Ishikawa (cell line): Measurements from ENCODE around the gene BMPR1A.

ENCODE experiments used
- CEBPB ChIP-seq: IDR thresholded peaks from 2 replicates; pipeline ENCODE4 v1.6.1; 2012
- CREB1 ChIP-seq: IDR thresholded peaks from 2 replicates; pipeline ENCODE4 v1.6.1; 2012; ENCODE audit warnings: low read depth
- EGR1 ChIP-seq: IDR thresholded peaks from 2 replicates; pipeline ENCODE4 v1.6.1; 2012
- EP300 ChIP-seq: IDR thresholded peaks from 2 replicates; pipeline ENCODE4 v1.6.1; 2012; ENCODE audit warnings: borderline replicate concordance
- FOXM1 ChIP-seq: IDR thresholded peaks from 2 replicates; pipeline ENCODE4 v1.6.1; 2012; ENCODE audit warnings: low read depth, borderline replicate concordance
- MAX ChIP-seq: IDR thresholded peaks from 2 replicates; pipeline ENCODE4 v1.6.1; 2012
- NFIC ChIP-seq: IDR thresholded peaks from 2 replicates; pipeline ENCODE4 v1.6.1; 2012
- RAD21 ChIP-seq: IDR thresholded peaks from 2 replicates; pipeline ENCODE4 v1.6.1; 2012; ENCODE audit warnings: low read depth
- REST ChIP-seq: IDR thresholded peaks from 2 replicates; pipeline ENCODE4 v1.6.1; 2012; ENCODE audit warnings: low read depth, mild to moderate bottlenecking
- TAF1 ChIP-seq: IDR thresholded peaks from 2 replicates; pipeline ENCODE4 v1.6.1; 2012; ENCODE audit warnings: low read depth, mild to moderate bottlenecking
- TCF12 ChIP-seq: IDR thresholded peaks from 2 replicates; pipeline ENCODE4 v1.6.1; 2012; ENCODE audit warnings: low read depth
- TEAD4 ChIP-seq: IDR thresholded peaks from 2 replicates; pipeline ENCODE4 v1.6.1; 2012
- USF1 ChIP-seq: IDR thresholded peaks from 2 replicates; pipeline ENCODE4 v1.6.1; 2012
- YY1 ChIP-seq: IDR thresholded peaks from 2 replicates; pipeline ENCODE4 v1.6.1; 2012; ENCODE audit warnings: low read depth
- ZBTB7A ChIP-seq: IDR thresholded peaks from 2 replicates; pipeline ENCODE4 v1.6.1; 2012; ENCODE audit warnings: low read depth

Gene BMPR1A

DNA sequence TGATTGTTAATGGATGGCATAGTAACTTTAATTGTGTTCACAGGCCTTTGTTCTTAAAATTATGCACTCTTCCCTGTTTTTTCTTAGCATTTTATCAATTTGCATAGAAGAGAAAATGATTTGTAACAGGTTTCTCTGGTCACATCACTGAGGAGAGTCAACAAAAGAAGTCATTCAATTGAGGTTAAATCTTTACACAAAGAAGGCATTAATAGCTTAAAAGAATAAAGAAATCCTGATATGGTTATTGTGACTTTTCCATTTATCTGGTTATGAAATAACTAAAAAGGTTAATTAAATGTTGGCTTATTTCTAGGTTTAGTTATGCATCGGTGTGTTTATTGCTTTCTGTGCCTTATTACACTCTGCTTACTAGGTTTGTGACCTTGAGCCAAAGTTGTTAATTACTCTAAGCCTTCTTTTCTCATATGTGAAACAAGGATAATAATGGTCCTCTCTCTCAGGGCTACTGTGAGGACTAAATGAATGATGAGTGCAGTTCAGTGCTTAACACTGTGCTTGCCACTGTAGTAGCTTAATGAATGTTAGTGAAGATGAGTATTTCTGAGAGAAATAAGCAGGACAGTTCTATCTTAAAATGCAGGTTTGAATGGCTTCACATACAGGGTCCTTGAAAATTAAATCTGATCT, 12.1 kb downstream of the BMPR1A start:
- TF ChIP-seq ZBTB7A: no peak
- no peak for TF ChIP-seq TEAD4
- TF ChIP-seq TCF12: no peak
- TF ChIP-seq YY1: no peak
- no peak for TF ChIP-seq TAF1
- no peak for TF ChIP-seq EGR1
- TF ChIP-seq MAX: no peak
- no peak for TF ChIP-seq REST
- TF ChIP-seq FOXM1: no peak

- TF ChIP-seq CREB1: no peak
- TF ChIP-seq TEAD4: no peak
- no peak for TF ChIP-seq YY1
- no peak for TF ChIP-seq EGR1
These were observed 13.6 kb downstream of the BMPR1A start for GRCh38 chr10:86769991-86770390.

- TF ChIP-seq TEAD4 (no peak), REST (no peak), TCF12 (no peak), MAX (no peak), EGR1 (no peak), TAF1 (no peak), USF1 (no peak), CREB1 (no peak), CEBPB (no peak), EP300 (no peak), YY1 (no peak), RAD21 (no peak), ZBTB7A (no peak), FOXM1 (no peak), NFIC (no peak)
These were observed 14.1 kb downstream of the BMPR1A start for GRCh38 chr10:86770412-86770960.

DNA sequence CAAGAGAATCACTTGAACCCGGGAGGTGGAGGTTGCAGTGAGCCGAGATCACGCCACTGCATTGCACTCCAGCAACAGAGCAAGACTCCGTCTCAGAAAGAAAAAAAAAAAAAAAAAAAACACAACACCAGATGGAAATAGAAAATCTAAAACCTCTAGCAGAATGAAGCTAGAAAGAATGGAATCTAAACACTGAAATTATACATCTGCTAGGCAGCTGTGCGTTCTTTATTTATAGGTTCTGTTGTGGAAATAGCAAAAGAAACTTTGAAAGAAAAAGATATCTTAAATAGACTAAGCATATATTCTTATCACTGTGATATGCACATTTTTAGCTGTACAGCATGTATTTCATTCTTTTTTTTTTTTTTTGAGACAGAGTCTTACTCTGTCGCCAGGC, 17.1 kb downstream of the BMPR1A start:
- no peak for TF ChIP-seq FOXM1
- no peak for TF ChIP-seq NFIC

- TF ChIP-seq MAX (no peak), NFIC (no peak), FOXM1 (no peak), TCF12 (no peak), TAF1 (no peak), CREB1 (no peak), EP300 (no peak), USF1 (no peak), TEAD4 (no peak), YY1 (no peak), REST (no peak), RAD21 (no peak), ZBTB7A (no peak), CEBPB (no peak), EGR1 (no peak)
These were observed 18.8 kb downstream of the BMPR1A start for GRCh38 chr10:86775056-86775869.
